ENCODE measurements around the gene GMDS. TPM values are rescaled to one million over a fixed set of nuclear protein-coding genes. Genes with fewer than 3 reads are reported as not detected.

The GMDS gene
- total and polyA plus RNA-seq, 2 of the 4 experiments (the other 2 are of a cell fraction): 7.3 to 21.9 TPM

DNA sequence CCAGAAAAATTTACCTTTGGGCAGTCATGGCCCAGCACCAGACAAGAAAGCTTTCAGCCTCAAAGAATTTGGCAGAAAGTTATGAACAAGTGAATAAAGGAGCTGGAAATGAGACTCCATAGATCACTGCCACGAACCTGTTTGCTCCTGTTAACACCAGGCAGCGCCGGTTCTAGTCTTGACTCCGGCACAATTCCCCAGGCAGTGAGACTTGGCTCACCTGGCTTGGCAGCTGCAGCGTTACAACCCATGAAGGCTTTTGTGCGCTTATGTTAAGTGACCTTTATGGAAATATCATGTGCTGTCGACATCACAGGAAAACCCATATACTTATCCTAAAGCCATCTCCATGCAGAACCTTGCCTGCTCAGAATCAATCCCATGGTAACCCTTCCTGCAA lies 657.9 kb downstream of the GMDS start:
- CTCF ChIA-PET: no interaction called here
- Histone ChIP-seq H3K36me3 (ENCODE audit: control insufficient read depth, insufficient read depth, low read length) (no peaks in the 10 kb centered on the region), H2BK20ac (ENCODE audit: low read depth, low read length) (no peak overlapping the region), H3K18ac (ENCODE audit: low read depth, low read length) (no peak overlapping the region), H3K9me3 (ENCODE audit: control insufficient read depth, insufficient read depth, low read length) (peaks cover 8% of the 10 kb centered on the region), H4K8ac (ENCODE audit: low read depth in 2 of 2, low read length in 2 of 2) (no peak overlapping the region), H4K5ac (ENCODE audit: low read depth, low read length) (no peak overlapping the region), H2AK9ac (replicated peaks; ENCODE audit: low read depth, low read length, poor library complexity) (no peak overlapping the region), H3K27ac (ENCODE audit: insufficient read depth, low read length) (no peak overlapping the region), H3K56ac (ENCODE audit: extremely low read depth, insufficient read depth, low read length) (no peak overlapping the region), H3K14ac (replicated peaks; ENCODE audit: low read depth, low read length) (no peak overlapping the region), H4K20me1 (ENCODE audit: insufficient read depth, low read length) (no peaks in the 10 kb centered on the region), H3K4me2 (ENCODE audit: low read depth, low read length) (no peak overlapping the region), H3K4ac (ENCODE audit: low read depth, low read length) (no peak overlapping the region), H3K4me3 (ENCODE audit: insufficient read depth, low read depth, low read length) (no peak overlapping the region), H2BK15ac (ENCODE audit: low read depth, low read length) (no peak overlapping the region), H3K4me1 (ENCODE audit: control insufficient read depth, insufficient read depth, low read length) (no peaks in the 10 kb centered on the region), H3K27me3 (ENCODE audit: control insufficient read depth, insufficient read depth, low read length) (peaks cover 32% of the 10 kb centered on the region), H2BK120ac (ENCODE audit: low read depth, low read length) (no peak overlapping the region), H3K79me1 (ENCODE audit: low read depth in 1 of 2, low read length in 2 of 2) (no peaks in the 10 kb centered on the region), H3K9me1 (ENCODE audit: insufficient read depth, low read length) (no peaks in the 10 kb centered on the region), H4K91ac (ENCODE audit: insufficient read depth, low read depth, low read length) (no peak overlapping the region), H3K9ac (ENCODE audit: low read depth, low read length) (no peak overlapping the region), H2BK5ac (ENCODE audit: low read depth, low read length, poor library complexity, severe bottlenecking) (no peak overlapping the region), H2AFZ (replicated peaks; ENCODE audit: low read length, poor library complexity) (no peak overlapping the region), H2AK5ac (ENCODE audit: low read depth, low read length) (no peak overlapping the region), H3K23ac (ENCODE audit: low read depth, low read length) (no peak overlapping the region)
- no CpG with 5 or more reads among the region's 7 CpGs for WGBS, 2 experiments (ENCODE audit: extremely low coverage in 2 of 2, insufficient read length in 1 of 2)
- POLR2A ChIA-PET (ENCODE audit: unreplicated experiment): no interaction called here
- TF ChIP-seq BHLHE40 (IDR thresholded peaks at IDR 0.05; ENCODE audit: low read depth, low read length) (no peak), MAFK (IDR thresholded peaks at IDR 0.05; ENCODE audit: low read depth, low read length) (no peak), USF2 (IDR thresholded peaks at IDR 0.05; ENCODE audit: low read depth, low read length) (no peak), POLR2A (IDR thresholded peaks at IDR 0.05; ENCODE audit: low read depth, low read length) (no peak), MAZ (IDR thresholded peaks at IDR 0.05; ENCODE audit: borderline replicate concordance, low read depth, low read length) (no peak), SMC3 (IDR thresholded peaks at IDR 0.05; ENCODE audit: low read depth, low read length) (no peak), CEBPB (IDR thresholded peaks at IDR 0.05; ENCODE audit: low read depth, low read length) (no peak), RCOR1 (IDR thresholded peaks at IDR 0.05; ENCODE audit: insufficient replicate concordance, low read length) (no peak), MXI1 (IDR thresholded peaks at IDR 0.05; ENCODE audit: borderline replicate concordance, low read depth, low read length) (no peak)
- TF ChIP-seq, protein P1, sequence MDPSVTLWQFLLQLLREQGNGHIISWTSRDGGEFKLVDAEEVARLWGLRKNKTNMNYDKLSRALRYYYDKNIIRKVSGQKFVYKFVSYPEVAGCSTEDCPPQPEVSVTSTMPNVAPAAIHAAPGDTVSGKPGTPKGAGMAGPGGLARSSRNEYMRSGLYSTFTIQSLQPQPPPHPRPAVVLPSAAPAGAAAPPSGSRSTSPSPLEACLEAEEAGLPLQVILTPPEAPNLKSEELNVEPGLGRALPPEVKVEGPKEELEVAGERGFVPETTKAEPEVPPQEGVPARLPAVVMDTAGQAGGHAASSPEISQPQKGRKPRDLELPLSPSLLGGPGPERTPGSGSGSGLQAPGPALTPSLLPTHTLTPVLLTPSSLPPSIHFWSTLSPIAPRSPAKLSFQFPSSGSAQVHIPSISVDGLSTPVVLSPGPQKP (IDR thresholded peaks at IDR 0.05; ENCODE audit: borderline replicate concordance, low read depth, low read length): no peak
- DNase-seq (no peak), ATAC-seq (ENCODE audit: low read depth) (no peak)
- intact Hi-C loops (cut with micrococcal nuclease) (no loop called here), in situ Hi-C loops (cut with MboI; ENCODE audit: low sequenced_read_pairs) (no loop called here), dilution Hi-C loops (cut with HindIII; ENCODE audit: low sequenced_read_pairs, unreplicated experiment) (no loop called here)
- no TSS peak for BruUV-seq (replicated peaks)
